ENCODE measurements around the gene GRPEL1. TPM values are rescaled to one million over a fixed set of nuclear protein-coding genes. Genes with fewer than 3 reads are reported as not detected.

GRPEL1 gene
- total and polyA plus RNA-seq, 2 of the 13 experiments (the other 11 are each of a cell fraction or from before 2014, with no cell fraction given): 32.3 to 141 TPM

DNA sequence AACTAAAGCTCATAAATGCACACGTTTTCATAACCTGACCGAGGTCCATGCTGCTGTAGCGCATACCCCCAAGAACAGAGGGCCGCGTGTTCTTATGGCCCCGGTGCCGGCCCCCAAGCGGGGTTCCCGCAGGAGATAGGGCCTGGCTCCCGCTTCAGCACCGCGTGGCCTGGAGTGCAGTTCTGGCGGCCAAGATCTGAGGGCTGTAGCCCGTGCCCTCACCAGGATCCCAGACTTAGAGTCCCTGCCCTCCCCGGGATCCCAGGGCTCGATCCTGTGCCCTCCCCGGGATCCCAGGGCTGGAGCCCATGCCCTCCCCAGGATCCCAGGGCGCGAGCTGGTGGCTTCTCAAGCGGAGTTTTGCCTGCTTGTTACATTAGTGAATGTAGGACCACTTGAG, 1.0 kb upstream of the GRPEL1 start (continued):
- TF ChIP-seq, protein P1, sequence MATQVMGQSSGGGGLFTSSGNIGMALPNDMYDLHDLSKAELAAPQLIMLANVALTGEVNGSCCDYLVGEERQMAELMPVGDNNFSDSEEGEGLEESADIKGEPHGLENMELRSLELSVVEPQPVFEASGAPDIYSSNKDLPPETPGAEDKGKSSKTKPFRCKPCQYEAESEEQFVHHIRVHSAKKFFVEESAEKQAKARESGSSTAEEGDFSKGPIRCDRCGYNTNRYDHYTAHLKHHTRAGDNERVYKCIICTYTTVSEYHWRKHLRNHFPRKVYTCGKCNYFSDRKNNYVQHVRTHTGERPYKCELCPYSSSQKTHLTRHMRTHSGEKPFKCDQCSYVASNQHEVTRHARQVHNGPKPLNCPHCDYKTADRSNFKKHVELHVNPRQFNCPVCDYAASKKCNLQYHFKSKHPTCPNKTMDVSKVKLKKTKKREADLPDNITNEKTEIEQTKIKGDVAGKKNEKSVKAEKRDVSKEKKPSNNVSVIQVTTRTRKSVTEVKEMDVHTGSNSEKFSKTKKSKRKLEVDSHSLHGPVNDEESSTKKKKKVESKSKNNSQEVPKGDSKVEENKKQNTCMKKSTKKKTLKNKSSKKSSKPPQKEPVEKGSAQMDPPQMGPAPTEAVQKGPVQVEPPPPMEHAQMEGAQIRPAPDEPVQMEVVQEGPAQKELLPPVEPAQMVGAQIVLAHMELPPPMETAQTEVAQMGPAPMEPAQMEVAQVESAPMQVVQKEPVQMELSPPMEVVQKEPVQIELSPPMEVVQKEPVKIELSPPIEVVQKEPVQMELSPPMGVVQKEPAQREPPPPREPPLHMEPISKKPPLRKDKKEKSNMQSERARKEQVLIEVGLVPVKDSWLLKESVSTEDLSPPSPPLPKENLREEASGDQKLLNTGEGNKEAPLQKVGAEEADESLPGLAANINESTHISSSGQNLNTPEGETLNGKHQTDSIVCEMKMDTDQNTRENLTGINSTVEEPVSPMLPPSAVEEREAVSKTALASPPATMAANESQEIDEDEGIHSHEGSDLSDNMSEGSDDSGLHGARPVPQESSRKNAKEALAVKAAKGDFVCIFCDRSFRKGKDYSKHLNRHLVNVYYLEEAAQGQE (IDR thresholded peaks at IDR 0.05; ENCODE audit: borderline replicate concordance in 1 of 2, low read depth in 1 of 2, low read length in 2 of 2): 0 out of 4 replicates have a peak, but pooled peaks of 1 of the 2 experiments have one; percentile 32
- TF ChIP-seq FOXJ3 (CRISPR knock-in tag; IDR thresholded peaks at IDR 0.05; ENCODE audit: borderline replicate concordance) (peak; percentile 1; the same call in 1 of the 2 replicates), U2AF1 (optimal IDR thresholded peaks at IDR 0.05; ENCODE audit: low read depth, low read length) (no peak)

DNA sequence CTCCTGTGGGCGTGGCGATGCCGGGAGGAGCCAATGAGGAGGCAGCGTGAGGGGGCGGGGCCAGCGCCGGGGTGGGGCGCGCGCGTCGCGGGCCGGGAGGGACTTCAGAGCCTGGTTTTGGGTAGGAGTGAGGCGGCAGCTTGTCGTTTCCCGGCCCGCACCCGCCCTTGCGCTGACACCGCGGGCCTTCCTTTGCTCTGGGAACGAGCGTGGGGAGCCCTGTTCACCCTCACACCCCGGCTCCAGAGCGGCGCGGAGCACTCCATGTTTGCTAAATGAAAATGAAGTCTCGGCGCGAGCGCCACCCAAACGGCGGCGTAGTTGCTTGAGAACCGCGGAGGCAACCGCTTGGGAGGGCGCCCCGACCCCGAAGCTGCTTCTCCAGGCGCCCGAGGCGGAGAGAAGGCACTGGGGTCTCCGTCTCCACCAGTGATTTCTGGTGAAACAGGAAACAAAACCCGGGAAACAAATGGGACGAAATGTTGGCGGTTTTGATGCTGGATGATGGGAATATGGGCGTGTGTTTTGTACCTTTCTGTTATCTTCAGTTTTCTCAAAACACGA, 497 bp upstream of the GRPEL1 start:
- Histone ChIP-seq H3K4me3 (replicated peaks in 1 of 3; ENCODE audit: insufficient read depth in 1 of 3, low read depth in 2 of 3, low read length in 3 of 3) (peak overlapping the region; percentile 74 to 97 (median 81)), H2AFZ (ENCODE audit: low read length) (no peak overlapping the region), H3K4me1 (ENCODE audit: insufficient read depth, low read length) (peaks cover 67% of the 10 kb centered on the region), H3K27me3 (ENCODE audit: control insufficient read depth in 1 of 2, insufficient read depth in 2 of 2, low read length in 2 of 2) (no peaks in the 10 kb centered on the region; a peak in 1 of 5 replicates), H3K36me3 (replicated peaks in 1 of 2; ENCODE audit: control insufficient read depth in 1 of 2, insufficient read depth in 2 of 2, low read length in 2 of 2) (peaks cover 5 to 14% of the 10 kb centered on the region in 2 experiments), H3K27ac (ENCODE audit: extremely low read length, insufficient read depth, low read length) (peak overlapping the region; percentile 71), H3K9ac (ENCODE audit: insufficient read depth, low read depth, low read length) (peak overlapping the region; percentile 69), H3K9me3 (ENCODE audit: low read length) (no peaks in the 10 kb centered on the region), H3K79me2 (ENCODE audit: insufficient read depth, low read length) (peaks cover 46% of the 10 kb centered on the region), H3K4me2 (ENCODE audit: low read depth, low read length) (peak overlapping the region; percentile 90), H4K20me1 (ENCODE audit: insufficient read depth, low read length) (peaks cover 34% of the 10 kb centered on the region)
- ChIA-PET CTCF (ENCODE audit: low intra/inter-chr PET ratio, low total read pairs) (no interaction called here), POLR2A (interaction anchor here (0.6 to 5.1 kb wide), 27 partner anchors 9 to 738 kb away, joined by 3 to 64 read pairs (median 5); partner anchors contain the start of genes MRFAP1L1, TADA2B and TBC1D14)
- intact Hi-C loops (cut with micrococcal nuclease; ENCODE audit: unreplicated experiment): loop anchor here (5.0 kb wide), 1 partner anchor 81 kb away; no protein-coding TSS in a partner anchor
- under 1% methylated on average over 23 of the region's 50 CpGs for WGBS (ENCODE audit: low lambda C conversion rate)
- BruUV-seq (replicated peaks): TSS peak; percentile 93
- FAIRE-seq (no peak), ATAC-seq (peak; percentile 70), DNase-seq (ENCODE audit: low spot score) (no peak)
- in situ Hi-C loops (cut with HindIII; ENCODE audit: extremely low pct_ligation_motif_present, low pct_unique_long_range_greater_than_20kb): no loop called here
- TF ChIP-seq BCL6 (CRISPR knock-in tag; IDR thresholded peaks at IDR 0.05) (no peak), FIP1L1 (IDR thresholded peaks at IDR 0.05; ENCODE audit: borderline replicate concordance, insufficient read depth, low read depth, low read length) (no peak), ETV5 (CRISPR knock-in tag; IDR thresholded peaks at IDR 0.05; ENCODE audit: borderline replicate concordance) (no peak), ZFP1 (CRISPR knock-in tag; IDR thresholded peaks at IDR 0.05) (no peak), ZKSCAN8 (CRISPR knock-in tag; IDR thresholded peaks at IDR 0.05; ENCODE audit: borderline replicate concordance) (no peak), XBP1 (CRISPR knock-in tag; IDR thresholded peaks at IDR 0.05) (no peak), ZNF891 (CRISPR knock-in tag; IDR thresholded peaks at IDR 0.05) (no peak), ZNF619 (CRISPR knock-in tag; IDR thresholded peaks at IDR 0.05) (no peak), HNRNPLL (IDR thresholded peaks at IDR 0.05; ENCODE audit: low read depth, low read length, poor library complexity, severe bottlenecking) (no peak)
- TF ChIP-seq, protein P2, sequence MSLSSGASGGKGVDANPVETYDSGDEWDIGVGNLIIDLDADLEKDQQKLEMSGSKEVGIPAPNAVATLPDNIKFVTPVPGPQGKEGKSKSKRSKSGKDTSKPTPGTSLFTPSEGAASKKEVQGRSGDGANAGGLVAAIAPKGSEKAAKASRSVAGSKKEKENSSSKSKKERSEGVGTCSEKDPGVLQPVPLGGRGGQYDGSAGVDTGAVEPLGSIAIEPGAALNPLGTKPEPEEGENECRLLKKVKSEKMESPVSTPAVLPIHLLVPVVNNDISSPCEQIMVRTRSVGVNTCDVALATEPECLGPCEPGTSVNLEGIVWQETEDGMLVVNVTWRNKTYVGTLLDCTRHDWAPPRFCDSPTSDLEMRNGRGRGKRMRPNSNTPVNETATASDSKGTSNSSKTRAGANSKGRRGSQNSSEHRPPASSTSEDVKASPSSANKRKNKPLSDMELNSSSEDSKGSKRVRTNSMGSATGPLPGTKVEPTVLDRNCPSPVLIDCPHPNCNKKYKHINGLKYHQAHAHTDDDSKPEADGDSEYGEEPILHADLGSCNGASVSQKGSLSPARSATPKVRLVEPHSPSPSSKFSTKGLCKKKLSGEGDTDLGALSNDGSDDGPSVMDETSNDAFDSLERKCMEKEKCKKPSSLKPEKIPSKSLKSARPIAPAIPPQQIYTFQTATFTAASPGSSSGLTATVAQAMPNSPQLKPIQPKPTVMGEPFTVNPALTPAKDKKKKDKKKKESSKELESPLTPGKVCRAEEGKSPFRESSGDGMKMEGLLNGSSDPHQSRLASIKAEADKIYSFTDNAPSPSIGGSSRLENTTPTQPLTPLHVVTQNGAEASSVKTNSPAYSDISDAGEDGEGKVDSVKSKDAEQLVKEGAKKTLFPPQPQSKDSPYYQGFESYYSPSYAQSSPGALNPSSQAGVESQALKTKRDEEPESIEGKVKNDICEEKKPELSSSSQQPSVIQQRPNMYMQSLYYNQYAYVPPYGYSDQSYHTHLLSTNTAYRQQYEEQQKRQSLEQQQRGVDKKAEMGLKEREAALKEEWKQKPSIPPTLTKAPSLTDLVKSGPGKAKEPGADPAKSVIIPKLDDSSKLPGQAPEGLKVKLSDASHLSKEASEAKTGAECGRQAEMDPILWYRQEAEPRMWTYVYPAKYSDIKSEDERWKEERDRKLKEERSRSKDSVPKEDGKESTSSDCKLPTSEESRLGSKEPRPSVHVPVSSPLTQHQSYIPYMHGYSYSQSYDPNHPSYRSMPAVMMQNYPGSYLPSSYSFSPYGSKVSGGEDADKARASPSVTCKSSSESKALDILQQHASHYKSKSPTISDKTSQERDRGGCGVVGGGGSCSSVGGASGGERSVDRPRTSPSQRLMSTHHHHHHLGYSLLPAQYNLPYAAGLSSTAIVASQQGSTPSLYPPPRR (CRISPR knock-in tag; IDR thresholded peaks at IDR 0.05; ENCODE audit: borderline replicate concordance): no peak

All from HepG2 (cell line).